NCI-H2029 treated with DMSO at 0.1 percent for 48 hours (cell line): ENCODE results near the gene FLT3LG.
A peak's percentile ranks its signal among the peaks of the same experiment; 100 is the strongest.

Experiments
- DNase-seq: peaks from one replicate; lab custom pipeline; 2025; lab: John Stamatoyannopoulos, UW

FLT3LG gene

DNA sequence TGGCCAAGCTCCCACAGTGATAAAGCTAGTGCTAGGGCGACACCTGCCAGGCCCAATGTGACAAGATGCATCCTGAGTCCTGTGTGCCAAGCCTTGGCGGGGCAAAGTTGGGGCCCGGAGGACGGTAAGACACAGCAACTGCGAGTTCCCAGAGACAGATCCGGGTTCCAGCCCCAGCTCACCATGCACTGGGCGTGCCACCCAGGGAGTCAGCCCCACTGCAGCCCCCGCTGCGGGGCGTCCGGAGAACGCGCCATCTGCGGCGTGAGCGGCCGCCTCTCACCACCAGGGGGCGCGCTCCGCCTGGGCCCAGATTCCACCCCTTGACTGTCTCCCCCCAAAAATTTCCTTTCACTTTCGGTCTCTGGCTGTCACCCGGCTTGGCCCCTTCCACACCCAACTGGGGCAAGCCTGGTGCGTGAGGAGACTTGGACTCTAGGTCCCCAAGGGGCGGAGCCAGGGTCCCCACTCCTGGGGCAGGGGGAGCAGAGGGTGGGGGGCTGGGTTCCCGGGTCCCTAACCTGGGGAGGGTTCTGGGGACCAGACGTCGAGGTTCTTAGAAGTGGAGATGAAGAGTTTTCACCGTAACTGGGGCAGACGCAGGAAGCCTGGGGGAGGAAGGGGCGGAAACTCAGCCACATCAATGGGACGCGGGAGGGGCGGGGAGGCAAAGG, at the start of gene FLT3LG:
Gene FLT3LG (plus strand): TSS at position 348 of the 674 bp plus-strand sequence. CDS start 425 bp downstream, outside the sequence.
- DNase-seq, result peak; percentile 52

DNA sequence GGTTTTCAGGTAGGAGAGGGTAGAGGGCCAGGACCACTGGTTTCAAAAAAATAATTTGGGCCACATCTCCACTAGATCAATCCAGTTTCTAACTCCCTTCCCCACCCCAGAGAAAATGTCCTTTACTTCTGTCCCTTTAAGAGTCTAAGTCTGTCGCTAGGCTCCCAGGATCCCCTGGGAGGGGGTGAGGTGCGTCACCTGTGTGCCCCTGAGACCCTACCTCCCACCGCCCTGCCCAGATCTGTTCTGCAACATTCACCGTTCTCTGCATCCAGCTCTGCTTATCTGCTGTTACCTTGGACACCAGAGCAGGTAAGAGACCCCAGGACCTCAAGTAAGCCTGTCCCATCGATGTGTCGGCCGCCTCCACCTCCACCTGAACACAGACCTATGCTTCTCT, 48.8 kb upstream of the FLT3LG start, which contains the start of gene GFY:
Gene GFY (plus strand): TSS at position 211 of the 400 bp plus-strand sequence. CDS start 1,043 bp downstream, outside the sequence.
- DNase-seq, result no peak

DNA sequence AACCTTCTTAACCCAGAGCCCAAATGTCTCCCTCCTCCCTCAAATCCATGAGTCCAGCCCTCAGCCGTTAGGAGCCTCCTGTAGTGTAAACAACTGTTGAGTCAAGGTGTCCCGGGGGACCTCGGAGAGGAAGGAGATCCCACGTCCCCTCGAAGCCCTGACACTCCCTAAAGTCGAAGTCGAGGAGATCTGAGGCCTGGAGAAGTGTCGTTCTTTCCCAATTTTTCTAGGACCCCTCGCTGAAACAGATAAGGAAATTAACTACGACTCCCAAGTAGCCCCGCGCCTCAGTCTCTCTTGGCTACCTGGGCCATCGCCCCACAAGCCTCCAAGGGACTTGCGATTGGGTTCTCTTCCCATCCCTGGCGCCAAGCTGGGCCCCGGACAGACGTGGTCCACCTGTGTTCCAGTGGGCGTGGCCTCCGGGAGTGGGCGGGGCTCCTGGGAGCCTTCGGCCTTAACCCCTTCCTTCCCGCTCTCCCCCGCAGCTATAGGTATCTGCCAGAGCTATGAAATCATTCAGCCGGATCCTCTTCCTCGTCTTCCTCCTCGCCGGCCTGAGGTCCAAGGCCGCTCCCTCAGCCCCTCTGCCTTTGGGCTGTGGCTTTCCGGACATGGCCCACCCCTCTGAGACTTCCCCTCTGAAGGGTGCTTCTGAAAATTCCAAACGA, 48.0 kb upstream of the FLT3LG start:
- DNase-seq, result peak; percentile 33

GRCh38 chr19:49427339-49427738, 46.7 kb upstream of the FLT3LG start:
- DNase-seq, result no peak

DNA sequence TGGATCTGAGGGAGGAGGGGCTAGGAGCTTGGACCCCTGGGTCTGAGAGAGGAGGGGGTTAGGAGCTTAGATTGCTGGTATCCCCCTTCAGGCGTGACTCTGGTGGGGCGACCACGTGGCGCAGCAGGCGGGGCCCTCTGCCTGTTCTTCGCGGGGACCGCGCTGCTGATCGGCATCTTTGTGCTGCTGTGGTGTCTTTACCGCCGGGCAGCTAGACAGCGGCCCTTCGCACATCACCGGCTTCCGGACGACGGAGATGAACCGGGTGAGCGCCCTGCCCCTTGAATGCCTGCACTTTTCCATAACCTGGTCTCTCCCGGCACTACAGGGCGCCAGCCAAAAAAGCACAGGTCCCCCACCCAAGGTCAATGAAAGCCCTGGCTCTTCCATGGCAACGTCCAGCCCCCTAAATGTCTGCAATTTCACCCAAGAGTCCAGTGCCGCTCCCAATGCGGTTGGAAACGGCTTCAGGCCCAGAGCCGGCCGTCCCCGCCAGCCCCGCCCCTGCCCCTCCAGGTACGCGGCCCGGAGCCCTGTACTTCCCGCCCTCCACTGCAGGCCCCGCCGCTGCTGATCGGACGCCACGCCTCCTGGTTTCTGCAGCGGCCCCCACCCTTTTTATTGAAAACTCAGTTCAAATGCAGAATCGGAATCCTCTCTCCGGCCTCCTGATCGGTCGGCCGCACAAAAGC, 46.0 kb upstream of the FLT3LG start:
- DNase-seq, result peak; percentile 8

DNA sequence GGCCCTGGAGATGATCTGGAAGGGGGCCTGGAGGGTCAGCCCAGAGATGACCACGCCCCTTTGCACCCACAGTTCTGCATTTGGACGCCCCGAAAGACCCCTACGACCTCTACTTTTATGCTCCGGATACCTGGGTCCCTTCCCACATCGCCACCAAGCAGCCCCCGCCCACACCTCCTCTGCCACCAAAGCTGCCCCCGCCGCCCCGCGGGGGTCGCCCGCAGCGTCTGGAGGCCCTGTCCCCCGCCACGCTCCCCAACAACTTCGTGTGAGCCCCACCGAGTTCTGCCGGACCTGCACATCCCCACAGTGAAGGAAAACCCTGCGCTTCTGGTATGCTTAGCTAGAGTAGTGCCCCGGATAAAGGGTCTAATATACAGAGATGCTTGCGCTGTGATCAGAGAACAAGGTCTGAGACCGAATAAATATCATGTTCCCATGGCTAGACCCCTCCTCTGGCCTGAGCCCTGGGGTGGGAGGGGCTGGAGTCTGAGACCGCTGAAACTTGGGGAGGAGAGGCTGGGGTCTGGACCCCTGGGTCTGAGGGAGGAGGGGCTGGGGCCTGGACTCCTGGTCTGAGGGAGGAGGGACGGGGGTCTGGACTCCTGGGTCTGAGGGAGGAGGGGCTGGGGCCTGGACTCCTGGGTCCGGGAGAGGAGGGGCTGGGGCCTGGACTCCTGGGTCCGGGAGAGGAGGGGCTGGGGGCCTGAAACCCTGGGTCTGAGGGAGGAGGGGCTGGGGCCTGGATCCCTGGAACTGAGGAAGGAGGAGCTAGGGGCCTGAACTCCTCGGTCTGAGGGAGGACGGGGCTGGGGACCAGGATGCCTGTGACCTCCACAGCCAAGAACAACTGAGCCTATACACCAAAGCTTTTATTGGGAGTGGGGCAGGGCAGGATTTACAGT, 45.2 kb upstream of the FLT3LG start:
- DNase-seq, result no peak

DNA sequence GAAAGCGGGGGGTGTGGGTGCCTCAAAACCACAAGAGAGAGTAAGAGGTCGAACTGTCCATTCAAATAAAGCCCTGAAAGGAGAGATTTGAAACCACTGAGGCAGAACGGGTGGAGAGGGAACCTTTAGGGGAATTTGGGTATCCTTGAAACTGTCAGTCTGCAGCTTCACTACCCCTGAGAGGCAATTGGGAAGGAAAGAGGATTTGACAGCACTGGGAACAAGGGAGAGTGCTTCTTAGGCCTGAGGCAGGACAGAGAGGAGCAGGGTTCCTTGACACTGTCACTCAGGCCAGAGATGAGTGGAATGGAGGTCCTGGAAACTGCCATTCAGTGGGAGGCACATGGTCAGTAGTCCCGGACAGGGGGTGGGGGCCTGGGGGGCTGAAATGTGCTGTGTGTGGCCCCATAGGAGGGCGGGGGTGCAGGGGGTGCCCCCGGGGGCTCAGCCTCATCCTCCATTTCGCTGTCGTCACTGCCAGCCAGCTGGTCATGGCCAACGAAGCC, 43.8 kb upstream of the FLT3LG start:
- DNase-seq, result no peak

DNA sequence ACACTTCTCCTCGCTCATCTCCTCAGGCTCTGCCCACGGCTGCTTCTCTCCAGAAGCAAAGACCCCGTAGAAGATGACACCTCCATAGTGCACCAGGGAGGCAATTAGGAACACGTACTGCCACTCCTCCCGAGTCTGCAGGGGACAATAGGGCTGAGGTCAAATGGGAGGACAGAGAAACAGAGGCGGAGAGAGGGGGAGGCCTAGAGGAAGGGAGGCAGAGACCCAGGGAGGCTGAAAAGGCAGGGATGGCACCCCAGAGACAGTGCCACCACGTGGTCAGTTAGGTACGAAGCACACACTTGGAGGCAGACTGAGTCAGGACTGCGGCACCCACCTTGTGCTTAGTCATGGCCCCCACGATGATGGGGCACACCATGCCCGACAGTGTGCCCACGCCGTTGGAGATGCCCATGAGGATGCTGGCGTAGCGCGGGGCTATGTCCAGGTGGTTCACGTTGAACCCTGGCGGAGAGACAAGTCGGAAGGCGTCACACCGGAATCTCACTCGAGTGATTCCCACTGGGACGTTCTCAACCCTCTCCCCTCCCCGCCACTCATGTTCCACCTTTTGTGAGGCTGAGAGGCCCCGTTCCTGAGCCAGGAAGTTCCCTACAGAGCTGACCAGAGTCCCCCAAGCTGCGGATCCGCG, 43.2 kb upstream of the FLT3LG start:
- no peak for DNase-seq

DNA sequence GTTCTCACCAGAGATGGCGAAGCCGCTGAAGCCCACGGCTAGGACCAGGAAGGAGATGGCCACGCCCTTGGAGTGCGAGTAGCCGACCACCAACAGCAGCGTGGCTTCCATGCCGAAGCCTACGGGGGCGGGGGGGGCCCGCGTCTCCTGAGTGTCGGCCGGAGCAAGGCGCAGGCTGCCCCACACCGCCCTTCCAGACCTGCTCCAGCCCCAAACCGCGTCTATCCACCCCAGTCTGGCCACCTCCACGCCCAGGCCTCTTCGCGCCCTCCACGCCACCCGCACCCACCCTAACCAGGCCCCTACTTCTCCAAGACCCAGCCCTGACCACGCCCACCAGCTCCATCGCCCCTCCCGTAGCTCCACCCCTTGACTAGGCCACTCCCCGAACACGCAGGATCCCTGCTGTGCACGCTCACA, 42.7 kb upstream of the FLT3LG start:
- no peak for DNase-seq

DNA sequence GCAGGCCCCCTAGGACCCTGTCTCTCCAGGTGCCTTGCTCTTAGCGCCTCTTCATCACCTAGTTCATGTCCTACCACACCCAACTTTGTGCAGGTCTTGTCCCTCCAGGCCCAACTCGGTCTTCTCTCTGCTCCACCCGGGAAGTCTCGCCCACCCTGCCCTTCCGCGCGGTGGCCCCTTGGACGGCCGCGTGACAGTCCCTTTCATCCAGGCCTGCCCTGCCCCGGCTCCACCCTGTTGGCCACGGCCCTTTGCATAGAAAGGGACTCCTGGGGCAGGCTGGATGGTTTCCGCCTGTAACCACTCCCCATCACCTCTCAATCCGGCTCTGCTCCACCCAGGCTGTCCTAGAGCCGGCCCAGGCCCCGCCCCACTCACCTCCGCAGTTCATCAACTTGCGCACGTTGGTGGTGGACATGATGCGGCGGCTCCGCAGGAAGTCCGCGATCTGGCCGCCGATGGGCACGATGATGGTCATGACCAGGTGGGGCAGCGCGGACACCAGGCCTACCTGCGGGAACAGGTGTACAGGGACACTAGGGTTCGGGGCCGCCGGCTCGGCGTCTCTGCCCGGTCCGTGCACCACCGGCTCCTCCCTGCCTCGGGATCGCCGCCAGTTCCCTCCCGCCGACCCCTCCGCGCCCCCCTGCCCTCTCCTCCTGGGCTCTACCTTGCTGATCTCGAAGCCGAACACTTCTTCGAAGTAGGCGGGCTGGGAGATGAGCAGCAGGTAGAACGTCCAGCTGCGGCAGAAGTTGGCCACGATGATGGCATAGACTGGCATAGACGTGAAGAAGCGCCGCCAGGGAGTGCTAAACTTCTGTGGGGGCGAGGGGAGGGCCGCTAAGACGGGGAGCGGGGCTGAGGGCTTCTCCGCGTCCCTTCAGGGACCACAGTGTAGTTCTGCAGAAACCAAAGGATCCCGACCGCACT, 41.6 kb upstream of the FLT3LG start:
- DNase-seq, result no peak

- no peak for DNase-seq
Measured at GRCh38 chr19:49433240-49433901, 40.6 kb upstream of the FLT3LG start.

- no peak for DNase-seq
Measured at GRCh38 chr19:49434907-49435583, 39.0 kb upstream of the FLT3LG start.

DNA sequence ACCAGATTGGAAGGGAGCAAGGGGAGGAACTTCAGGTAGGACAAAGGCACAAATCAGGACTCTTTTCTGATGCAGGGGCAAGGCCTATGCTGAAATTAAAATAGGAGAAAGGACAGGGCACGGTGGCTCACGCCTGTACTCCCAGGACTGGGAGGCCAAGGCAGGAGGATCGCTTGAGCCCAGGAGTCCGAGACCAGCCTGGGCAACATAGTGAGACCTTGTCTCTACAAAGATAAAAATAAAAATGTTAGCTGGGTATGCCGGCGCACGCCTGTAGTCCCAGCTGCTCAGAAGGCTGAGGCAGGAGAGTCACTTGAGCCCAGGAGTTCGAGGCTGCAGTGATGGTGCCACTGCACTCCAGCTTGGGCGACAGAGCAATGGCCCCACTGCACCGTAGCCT, 38.3 kb upstream of the FLT3LG start:
- DNase-seq, result no peak

GRCh38 chr19:49436381-49437017, 37.5 kb upstream of the FLT3LG start:
- no peak for DNase-seq

DNA sequence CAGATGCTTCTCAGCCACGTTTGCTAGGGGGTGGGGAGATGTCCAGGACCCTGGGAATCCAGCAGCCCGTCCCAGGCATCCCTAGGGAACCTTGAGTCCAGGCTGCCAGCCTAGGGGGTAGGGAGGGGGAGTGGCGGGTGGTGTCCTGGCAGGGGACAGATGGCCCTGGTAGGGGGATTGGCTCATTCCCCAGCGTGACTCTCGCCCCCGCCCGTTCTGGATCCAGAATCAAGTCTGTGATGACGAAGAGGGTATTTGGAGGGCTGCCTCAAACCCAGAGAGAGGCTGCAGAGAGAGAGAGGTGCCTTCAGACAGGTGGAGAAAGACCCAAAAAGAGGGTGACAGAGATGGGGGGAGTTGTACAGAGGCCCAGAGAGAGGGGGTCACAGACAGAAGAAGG, 36.8 kb upstream of the FLT3LG start:
- DNase-seq, result no peak

DNA sequence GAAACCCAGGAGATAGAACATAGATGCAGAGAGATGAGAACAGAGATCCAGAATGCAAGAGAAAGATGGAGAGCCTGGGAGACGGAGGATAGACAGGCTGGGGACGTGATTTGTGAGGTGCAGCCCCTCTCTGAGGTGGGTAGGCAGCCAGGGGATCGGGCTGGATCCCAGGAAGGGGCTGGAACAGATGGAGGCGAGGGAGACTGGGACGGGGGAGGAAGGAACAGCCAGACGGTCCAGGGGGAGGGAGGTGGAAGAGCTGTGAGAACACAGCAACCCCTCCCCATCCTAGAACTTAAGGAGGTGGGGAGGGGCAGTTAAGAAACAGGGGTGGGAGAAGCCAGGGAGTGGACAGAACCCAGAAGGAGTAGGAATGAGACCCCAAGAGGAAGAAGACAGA, 35.8 kb upstream of the FLT3LG start:
- no peak for DNase-seq

GRCh38 chr19:49439836-49440235, 34.2 kb upstream of the FLT3LG start:
- DNase-seq, result no peak

DNA sequence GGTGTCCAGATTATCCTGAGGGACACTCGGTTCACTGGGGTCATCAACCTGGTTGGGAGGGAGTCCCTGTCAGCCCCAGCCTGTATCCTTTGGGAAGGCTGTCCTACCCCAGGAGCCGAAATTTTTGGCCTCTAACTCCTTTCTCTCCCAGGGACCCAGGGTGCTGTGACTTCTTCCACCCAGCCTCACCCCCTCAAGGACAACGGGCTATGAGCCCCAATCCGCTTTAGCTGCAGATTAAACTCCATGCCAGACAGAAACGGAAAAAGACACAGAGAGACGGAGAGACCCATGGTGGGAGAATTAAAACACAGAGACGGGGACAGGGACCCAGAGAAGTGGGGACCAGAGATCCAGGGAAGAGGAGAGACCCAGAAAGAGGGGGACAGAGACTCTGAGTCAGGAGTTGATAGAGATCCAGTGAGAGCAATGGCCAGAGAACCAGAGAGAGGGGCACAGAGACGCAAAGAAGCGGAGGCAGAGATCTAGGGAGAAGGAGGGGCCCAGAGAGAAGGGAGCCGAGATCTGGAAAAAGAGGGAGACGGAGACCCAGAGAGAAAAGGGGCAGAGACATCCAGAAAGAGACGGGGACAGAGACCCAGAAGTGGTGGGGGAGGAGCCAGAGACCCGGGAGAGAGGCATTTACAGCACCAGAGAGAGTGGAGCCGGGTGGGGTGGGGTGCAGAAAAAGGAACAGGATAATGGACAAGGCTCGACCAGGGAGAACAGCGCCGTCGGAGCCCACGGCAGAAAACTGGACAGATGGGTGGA, 33.4 kb upstream of the FLT3LG start:
- no peak for DNase-seq
